GM12878 (cell line): ENCODE results near the gene XDH. TPM values are rescaled to one million over a fixed set of nuclear protein-coding genes. Genes with fewer than 3 reads are reported as not detected.

ENCODE experiments used
- ATAC-seq: fragments of 200-7000 bp; cut with Tn5 transposase; 3 replicates; pipeline ENCODE4 v1.9.1; 2020; ENCODE audit warnings: mild to moderate bottlenecking, moderate library complexity
- BruUV-seq: library from RNA; stranded (reverse); fragments of 400-500 nt; replicated peaks from 2 replicates; lab custom pipeline; 2021; lab: Mats Ljungman, UMichigan
- CTCF ChIA-PET: fragments of 300-600 bp; sonication (Branson Sonifier 250); formaldehyde crosslinking; extraction: SDS; loops from one replicate; lab custom pipeline; 2021; ENCODE audit warnings: inconsistent platforms; lab: Yijun Ruan, JAX
- POLR2A ChIA-PET: fragments of 350-600 bp; formaldehyde crosslinking; extraction: SDS; loops from one replicate; lab custom pipeline; 2021; ENCODE audit warnings: inconsistent platforms; lab: Charles Lee
- RAD21 ChIA-PET: fragments of 300-600 bp; sonication (Branson Sonifier 250); formaldehyde crosslinking; loops from one replicate; lab custom pipeline; 2023; ENCODE audit warnings: antibody characterized with exemption; ENCODE audit not compliant: unreplicated experiment; lab: Charles Lee
- SMC1A ChIA-PET: fragments of 300-600 bp; sonication (Branson Sonifier 250); formaldehyde crosslinking; loops from one replicate; lab custom pipeline; 2023; ENCODE audit not compliant: unreplicated experiment, uncharacterized antibody; lab: Charles Lee
- DNase-seq: peaks from one replicate; pipeline ENCODE4 v3.0.0-alpha.2; 2011; ENCODE audit warnings: low read depth, low spot score
- FAIRE-seq: peaks from 3 replicates; lab custom pipeline; 2011; peaks lifted over from hg19 to GRCh38; lab: Jason Lieb, UNC
- H2AFZ ChIP-seq: 2 replicates; pipeline ENCODE4 v1.6.0; 2011; ENCODE audit warnings: low read depth, low read length, control low read depth; ENCODE audit not compliant: control insufficient read depth
- H3K27ac ChIP-seq: 2 replicates; pipeline ENCODE4 v1.5.1; 2011; ENCODE audit warnings: control low read depth; ENCODE audit not compliant: control insufficient read depth, insufficient read depth
- H3K27me3 ChIP-seq, 2 experiments: replicated peaks in 1 of 2; 2 replicates each; pipeline versions ENCODE4 v1.6.0 to v1.6.1; 2011; ENCODE audit warnings: low read length in 1 of 2; ENCODE audit not compliant: control insufficient read depth in 2 of 2, insufficient read depth in 2 of 2
- H3K36me3 ChIP-seq, 2 experiments: 2 replicates each; pipeline ENCODE4 v1.5.1; 2011; ENCODE audit warnings: low read length in 1 of 2; ENCODE audit not compliant: control insufficient read depth in 2 of 2, insufficient read depth in 2 of 2
- H3K4me1 ChIP-seq: 2 replicates; pipeline ENCODE4 v1.6.1; 2011; ENCODE audit warnings: mild to moderate bottlenecking, low read length, moderate library complexity, mixed read lengths; ENCODE audit not compliant: control insufficient read depth, insufficient read depth
- H3K4me2 ChIP-seq: 2 replicates; pipeline ENCODE4 v1.6.0; 2011; ENCODE audit warnings: control low read depth; ENCODE audit not compliant: control insufficient read depth, insufficient read depth
- H3K4me3 ChIP-seq: fragments of 200-600 bp; sonication (generic); 2 replicates; pipeline ENCODE4 v1.5.1; 2016
- H3K79me2 ChIP-seq: 2 replicates; pipeline ENCODE4 v1.6.0; 2011; ENCODE audit warnings: low read length; ENCODE audit not compliant: control insufficient read depth, insufficient read depth
- H3K9ac ChIP-seq: 2 replicates; pipeline ENCODE4 v1.8.0; 2011; ENCODE audit warnings: low read length, control low read depth, mixed read lengths; ENCODE audit not compliant: control insufficient read depth, insufficient read depth
- H3K9me3 ChIP-seq: replicated peaks from 3 replicates; pipeline ENCODE4 v1.5.1; 2011; ENCODE audit warnings: mild to moderate bottlenecking, low read length; ENCODE audit not compliant: control insufficient read depth, insufficient read depth
- H4K20me1 ChIP-seq: 2 replicates; pipeline ENCODE4 v1.6.0; 2011; ENCODE audit not compliant: control insufficient read depth, insufficient read depth
- CHD2 ChIP-seq: IDR thresholded peaks from 2 replicates; pipeline ENCODE4 v1.6.1; 2011; ENCODE audit warnings: low read depth, low read length, improper control_type of control experiment, borderline replicate concordance
- GATAD2B ChIP-seq: fragments of 450-650 bp; conservative IDR thresholded peaks from 2 replicates; pipeline ENCODE4 v1.6.1; 2017; ENCODE audit warnings: low read depth, mild to moderate bottlenecking, moderate library complexity
- KAT2A ChIP-seq: conservative IDR thresholded peaks from 2 replicates; pipeline ENCODE4 v1.6.1; 2011; ENCODE audit warnings: low read depth, low read length; ENCODE audit not compliant: control insufficient read depth
- MTA2 ChIP-seq: fragments of 450-650 bp; IDR thresholded peaks from 2 replicates; pipeline ENCODE4 v1.6.1; 2016; ENCODE audit warnings: low read depth, mild to moderate bottlenecking, moderate library complexity
- MYC ChIP-seq: IDR thresholded peaks from 2 replicates; pipeline ENCODE4 v1.6.1; 2011; ENCODE audit warnings: mild to moderate bottlenecking, low read length, moderate library complexity, inconsistent platforms; ENCODE audit not compliant: insufficient read depth, insufficient replicate concordance, insufficient read length, severe bottlenecking
- PAX5 ChIP-seq: IDR thresholded peaks from 2 replicates; pipeline ENCODE4 v1.6.1; 2011; ENCODE audit warnings: low read depth, low read length, borderline replicate concordance
- SMAD1 ChIP-seq: fragments of 450-650 bp; IDR thresholded peaks from 2 replicates; pipeline ENCODE4 v1.6.1; 2018; ENCODE audit warnings: mild to moderate bottlenecking, low read depth; ENCODE audit not compliant: partially characterized antibody
- TARDBP ChIP-seq: IDR thresholded peaks from 2 replicates; pipeline ENCODE4 v1.6.1; 2016; ENCODE audit warnings: borderline replicate concordance
- USF1 ChIP-seq: IDR thresholded peaks from 2 replicates; pipeline ENCODE4 v1.6.1; 2011; ENCODE audit warnings: borderline replicate concordance, low read depth, mild to moderate bottlenecking, moderate library complexity, mixed read lengths, low read length; ENCODE audit not compliant: insufficient read depth; ENCODE audit errors: extremely low read length
- ZBED1 ChIP-seq: IDR thresholded peaks from 2 replicates; pipeline ENCODE4 v1.6.1; 2016; ENCODE audit warnings: borderline replicate concordance
- WGBS: methylation state at CpG from one replicate; pipeline ENCODE4 v1.1.6; 2016; ENCODE audit warnings: low lambda C conversion rate; ENCODE audit not compliant: insufficient replicate concordance, insufficient coverage; ENCODE audit errors: missing lambda C conversion rate; 5-methylcytosine and 5-hydroxymethylcytosine counted together
- in situ Hi-C: fragments of 300-500 bp; cut with MboI; formaldehyde crosslinking; loops from 9 replicates; pipeline ENCODE4 v1.14.3; 2018; ENCODE audit warnings: mixed read lengths
- intact Hi-C: fragments of 100-400 bp; cut with micrococcal nuclease; formaldehyde crosslinking; loops from one replicate; pipeline ENCODE4 v1.14.2; 2022; ENCODE audit not compliant: unreplicated experiment
- polyA plus RNA-seq, 11 experiments: library from polyadenylated mRNA; depleted of rRNA in 4 of 11; unstranded in 6 of 11; stranded (reverse) in 5 of 11; fragments of >200 nt; fragmentation: Nextera tagmentation in 4 of 11; fragmentation: Illumina TruSeq in 1 of 11; extraction: Ambion mirVana in 4 of 11; extraction: Trizol in 1 of 11; gene quantifications; 1 replicate in 1 of 11; 2 replicates in 10 of 11; pipeline versions ENCODE4 v1.2.1 to v1.2.3, GENCODE V29; 2011 to 2016; ENCODE audit warnings: inconsistent platforms in 2 of 11, missing spikeins in 2 of 11, low read depth in 1 of 11
- total RNA-seq, 4 experiments: library from RNA; depleted of rRNA in 3 of 4; stranded (reverse); fragments of >200 nt in 3 of 4; fragmentation: Illumina TruSeq in 1 of 4; extraction: Trizol in 1 of 4; gene quantifications; 2 replicates each; pipeline versions ENCODE4 v1.2.1 to v1.2.3, GENCODE V29; 2013 to 2021

XDH gene
- total and polyA plus RNA-seq, 10 of the 15 experiments (the other 5 are each of a cell fraction or from before 2014, with no cell fraction given): 0.01 TPM; not detected in 9

DNA sequence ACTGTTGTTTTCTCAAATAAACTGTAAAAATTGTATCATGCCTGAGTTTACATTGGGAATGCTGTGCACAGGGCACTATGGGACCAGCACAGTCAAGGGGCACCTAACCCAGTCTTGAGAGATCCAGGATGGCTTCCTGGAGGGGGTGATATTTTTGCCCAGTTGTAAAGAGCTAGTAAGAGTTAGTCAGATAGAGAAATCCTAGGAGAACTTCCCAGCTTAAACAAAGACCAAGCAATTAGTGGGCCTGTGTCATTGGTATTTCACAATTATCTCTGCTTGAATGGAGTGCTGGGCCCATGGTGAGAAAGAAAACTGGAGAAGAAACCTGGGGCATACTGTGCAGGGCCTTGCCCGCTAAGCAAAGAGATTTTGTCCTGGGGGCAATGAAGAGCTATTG, 12.2 kb downstream of the XDH start:
- RAD21 ChIA-PET: interaction anchor here (1.0 kb wide), 1 partner anchor 69 kb away, joined by 3 read pairs; no protein-coding TSS in a partner anchor
- no peak overlapping the region for H3K4me3 ChIP-seq
- no peaks in the 10 kb centered on the region for H3K79me2 ChIP-seq
- FAIRE-seq (no peak), ATAC-seq (no peak), DNase-seq (no peak)
- CTCF ChIA-PET: interaction anchor here (1.0 to 1.5 kb wide), 3 partner anchors 11 to 232 kb away, joined by 3 to 4 read pairs (median 3); no protein-coding TSS in a partner anchor
- H3K9ac ChIP-seq: no peak overlapping the region
- 21% methylated on average over 1 of the region's 1 CpG for WGBS
- H3K4me1 ChIP-seq: no peaks in the 10 kb centered on the region
- BruUV-seq: no TSS peak
- SMC1A ChIA-PET: no interaction called here
- H2AFZ ChIP-seq: no peak overlapping the region
- TF ChIP-seq KAT2A: no peak
- TF ChIP-seq SMAD1: no peak
- no peak for TF ChIP-seq MTA2
- no peak for TF ChIP-seq USF1
- no peak for TF ChIP-seq ZBED1
- no peak for TF ChIP-seq TARDBP
- no peak for TF ChIP-seq CHD2
- TF ChIP-seq GATAD2B: no peak
- no peak for TF ChIP-seq MYC
- TF ChIP-seq PAX5: no peak
- intact Hi-C loops (no loop called here), in situ Hi-C loops (no loop called here)
- POLR2A ChIA-PET: no interaction called here
- H3K36me3 ChIP-seq: no peaks in the 10 kb centered on the region
- H3K27ac ChIP-seq: no peak overlapping the region
- H3K9me3 ChIP-seq: no peaks in the 10 kb centered on the region
- no peak overlapping the region for H3K4me2 ChIP-seq
- H3K27me3 ChIP-seq: no peaks in the 10 kb centered on the region; a peak in 1 of 4 replicates
- H4K20me1 ChIP-seq: no peaks in the 10 kb centered on the region
